DMS153 treated with DMSO at 0.1 percent for 48 hours (cell line): ENCODE results near the gene DRICH1.
"Not testable (repeated sequence)": the region's sequence is repeated elsewhere in the genome, so short reads cannot be mapped to it uniquely, and the experiment has no call there.

Experiments used
- DNase-seq: peaks from one replicate; lab custom pipeline; 2025; ENCODE audit not compliant: unreplicated experiment; lab: John Stamatoyannopoulos, UW

Gene DRICH1

DNA sequence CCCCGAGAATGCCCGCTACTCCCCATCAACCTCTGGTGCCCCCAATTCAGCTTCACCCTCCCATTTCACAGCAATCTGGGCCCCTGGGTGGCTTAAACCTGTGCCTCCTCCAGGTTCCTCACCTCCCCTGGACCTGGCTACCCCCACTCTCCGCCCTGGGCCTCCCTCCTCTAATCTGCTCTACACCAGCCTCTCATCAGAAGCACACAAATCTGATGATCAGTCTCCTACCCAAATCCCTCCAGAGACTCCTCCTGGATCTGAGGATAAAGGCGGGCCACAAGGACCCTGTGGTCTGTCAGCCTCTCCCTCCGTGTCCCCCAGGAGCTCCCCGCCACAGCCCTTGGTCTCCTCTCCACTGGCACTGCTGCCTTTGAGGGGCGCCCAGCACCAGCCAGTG lies 28.9 kb downstream of the DRICH1 start:
- DNase-seq: no peak

GRCh38 chr22:23598805-23599518 lies 33.2 kb downstream of the DRICH1 start:
- no peak for DNase-seq

GRCh38 chr22:23597576-23598268 lies 34.4 kb downstream of the DRICH1 start:
- DNase-seq: not testable (repeated sequence)

DNA sequence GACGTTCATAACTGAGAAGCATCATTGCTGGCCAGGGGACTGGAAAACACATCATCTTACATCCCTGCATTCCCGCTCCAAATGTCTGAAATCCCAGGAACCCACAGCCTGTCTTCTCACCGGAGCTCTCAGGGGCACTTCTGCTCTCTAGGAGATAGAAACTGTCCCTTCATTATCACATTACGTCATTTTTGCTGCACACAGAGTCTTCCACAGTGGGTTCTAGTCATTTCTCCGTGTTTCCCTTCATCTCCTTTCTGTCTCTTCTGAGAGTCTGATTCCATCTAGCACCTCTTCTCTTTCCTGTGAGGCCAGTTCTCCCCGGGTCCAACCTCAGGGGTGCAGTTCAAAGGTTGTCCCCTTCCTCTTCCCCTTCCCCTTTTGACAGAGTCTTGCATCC lies 36.2 kb downstream of the DRICH1 start:
- DNase-seq: not testable (repeated sequence)

GRCh38 chr22:23591846-23592245 lies 40.3 kb downstream of the DRICH1 start:
- no peak for DNase-seq

DNA sequence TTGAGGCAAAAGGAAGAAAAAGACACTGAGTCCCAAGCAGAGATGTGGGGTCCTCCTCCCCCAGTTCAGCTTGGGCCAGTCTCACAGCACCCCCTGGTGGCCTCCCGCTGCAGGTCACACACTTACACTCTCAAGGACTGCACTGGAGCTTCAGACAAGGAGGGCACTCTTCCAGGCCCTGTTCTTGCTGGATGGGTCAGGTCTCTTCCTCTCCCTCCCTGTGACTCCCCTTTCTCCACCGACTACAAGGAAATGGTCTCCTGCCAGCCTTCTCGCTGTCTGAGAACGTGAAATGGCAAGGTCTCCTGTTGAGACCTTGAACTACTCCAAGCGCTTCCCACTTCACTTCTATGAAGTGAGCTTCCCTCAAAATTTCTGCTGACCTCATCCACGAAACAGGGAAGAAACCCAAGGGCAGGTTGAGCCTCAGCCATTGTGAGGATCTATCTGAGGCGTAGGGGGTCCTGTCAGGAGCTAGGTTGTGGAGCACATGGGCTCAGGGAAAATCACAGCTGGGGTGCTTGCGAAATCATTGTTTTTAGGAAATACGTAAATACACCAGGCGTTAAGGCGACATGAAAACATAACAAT lies 40.8 kb downstream of the DRICH1 start:
- no peak for DNase-seq

DNA sequence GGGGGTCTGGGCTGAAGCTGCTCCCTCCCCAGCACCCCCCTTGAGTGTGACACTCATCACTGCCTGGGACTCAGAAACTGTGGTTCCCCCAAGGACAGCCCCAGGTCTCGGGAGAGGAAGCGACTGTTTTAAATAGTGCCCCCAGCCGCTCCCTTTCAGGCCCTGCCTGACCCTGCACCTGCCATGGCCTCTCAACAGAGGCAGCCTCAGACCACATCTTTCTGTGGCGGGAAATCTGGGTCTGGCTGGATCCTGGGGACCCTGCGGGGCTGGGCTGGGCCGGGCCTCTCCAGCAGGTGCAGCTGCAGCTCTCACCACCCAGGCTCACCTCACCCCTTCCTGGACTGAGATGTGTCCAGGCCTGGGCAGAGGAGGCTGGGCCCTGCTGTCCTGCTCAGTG lies 48.3 kb downstream of the DRICH1 start:
- DNase-seq: no peak

GRCh38 chr22:23583153-23583552 lies 49.0 kb downstream of the DRICH1 start:
- DNase-seq: no peak

DNA sequence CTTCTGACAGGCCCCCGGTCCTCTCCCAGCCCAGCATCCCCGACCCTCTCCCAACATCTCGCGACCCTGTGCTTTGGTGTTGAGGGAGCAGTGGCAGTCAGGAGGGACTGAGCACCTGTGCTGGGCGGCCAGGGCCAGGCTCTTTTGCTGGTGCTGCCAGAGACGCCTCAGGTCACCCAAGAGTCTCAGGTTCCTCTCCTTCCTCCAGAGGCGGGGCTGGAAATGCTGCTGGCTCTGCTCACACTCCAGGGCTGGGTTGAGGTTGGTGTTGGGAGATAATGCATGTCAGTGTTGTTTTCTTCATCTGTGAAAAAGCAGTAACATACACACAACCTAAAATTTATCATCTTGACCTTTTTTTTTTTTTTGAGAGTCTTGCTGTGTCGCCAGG lies 50.9 kb downstream of the DRICH1 start:
- no peak for DNase-seq

GRCh38 chr22:23580576-23581259 lies 51.4 kb downstream of the DRICH1 start:
- no peak for DNase-seq

GRCh38 chr22:23579870-23580575 lies 52.1 kb downstream of the DRICH1 start, which contains the start of gene IGLL1:
Gene IGLL1 (minus strand): TSS chr22:23580290. CDS start chr22:23580190, 100 bp downstream.
- DNase-seq: no peak

DNA sequence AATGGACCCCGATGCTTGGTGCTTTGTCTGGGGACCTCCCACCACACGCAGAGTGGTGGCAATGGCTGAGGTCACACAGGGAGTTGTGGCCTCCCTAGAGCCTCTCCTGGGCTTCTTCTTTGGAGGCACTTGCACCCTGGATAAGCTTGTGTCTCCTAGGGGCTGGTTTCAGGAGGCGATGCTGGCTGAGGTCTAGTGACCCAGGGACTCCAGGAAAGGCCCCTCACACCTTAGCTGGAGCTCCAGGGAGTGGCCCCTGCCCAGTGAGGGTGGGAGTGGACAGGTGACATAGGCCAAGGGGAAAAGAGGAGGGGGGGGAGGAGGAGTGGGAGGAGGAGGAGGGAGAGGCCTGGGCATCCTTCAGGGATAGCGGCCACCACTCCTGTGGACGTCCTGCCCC lies 52.8 kb downstream of the DRICH1 start:
- DNase-seq: no peak

- no peak for DNase-seq
These were observed 53.8 kb downstream of the DRICH1 start for GRCh38 chr22:23578306-23578705.

DNA sequence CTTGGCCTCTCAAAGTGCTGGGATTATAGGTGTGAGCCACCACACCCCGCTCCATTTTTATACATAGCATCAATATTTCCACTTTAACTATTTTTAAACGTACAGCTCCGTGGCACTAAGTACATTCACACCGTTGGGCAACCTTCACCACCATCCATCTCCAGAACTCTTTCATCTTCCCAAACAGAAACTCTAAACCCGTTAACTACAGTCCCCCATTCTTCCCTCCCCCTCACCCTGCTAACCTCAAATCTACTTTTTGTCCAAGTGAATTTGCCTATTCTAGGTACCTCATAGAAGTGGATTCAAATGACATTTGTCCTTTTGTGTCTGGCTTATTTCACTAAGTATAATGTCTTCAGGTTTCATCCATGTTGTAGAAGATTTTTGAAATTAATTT lies 55.4 kb downstream of the DRICH1 start:
- no peak for DNase-seq

- DNase-seq: no peak
These were observed 56.5 kb downstream of the DRICH1 start for GRCh38 chr22:23575601-23576000.

GRCh38 chr22:23574877-23575276 lies 57.2 kb downstream of the DRICH1 start:
- no peak for DNase-seq

- no peak for DNase-seq
These were observed 57.7 kb downstream of the DRICH1 start for GRCh38 chr22:23574371-23574811.

GRCh38 chr22:23573701-23574235 lies 58.4 kb downstream of the DRICH1 start:
- DNase-seq: not testable (repeated sequence)

- DNase-seq: not testable (repeated sequence)
These were observed 59.0 kb downstream of the DRICH1 start for GRCh38 chr22:23573106-23573505.

GRCh38 chr22:23571486-23571885 lies 60.6 kb downstream of the DRICH1 start:
- DNase-seq: no peak

DNA sequence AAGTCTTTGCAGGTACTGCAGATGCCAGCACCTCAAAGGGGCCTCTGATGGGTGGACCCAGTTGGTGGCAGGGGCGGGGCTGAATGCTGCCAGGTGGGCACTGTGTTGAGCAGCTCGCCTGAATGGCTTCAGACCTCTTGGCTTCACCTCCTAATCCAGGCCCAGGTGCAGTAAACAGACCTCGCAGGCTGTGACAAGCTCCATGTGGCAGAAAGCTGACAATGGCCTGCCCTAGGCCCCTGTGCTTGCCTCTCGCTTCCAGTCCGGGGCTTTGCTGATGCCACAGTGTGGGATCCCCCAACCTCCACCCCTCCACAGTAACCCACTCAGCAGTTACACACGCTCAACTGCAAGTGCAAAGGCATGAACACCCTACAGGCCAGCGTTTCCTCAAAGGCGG lies 61.4 kb downstream of the DRICH1 start:
- DNase-seq: no peak
